Measurements from ENCODE around the gene MRPL55.

MRPL55 gene

DNA sequence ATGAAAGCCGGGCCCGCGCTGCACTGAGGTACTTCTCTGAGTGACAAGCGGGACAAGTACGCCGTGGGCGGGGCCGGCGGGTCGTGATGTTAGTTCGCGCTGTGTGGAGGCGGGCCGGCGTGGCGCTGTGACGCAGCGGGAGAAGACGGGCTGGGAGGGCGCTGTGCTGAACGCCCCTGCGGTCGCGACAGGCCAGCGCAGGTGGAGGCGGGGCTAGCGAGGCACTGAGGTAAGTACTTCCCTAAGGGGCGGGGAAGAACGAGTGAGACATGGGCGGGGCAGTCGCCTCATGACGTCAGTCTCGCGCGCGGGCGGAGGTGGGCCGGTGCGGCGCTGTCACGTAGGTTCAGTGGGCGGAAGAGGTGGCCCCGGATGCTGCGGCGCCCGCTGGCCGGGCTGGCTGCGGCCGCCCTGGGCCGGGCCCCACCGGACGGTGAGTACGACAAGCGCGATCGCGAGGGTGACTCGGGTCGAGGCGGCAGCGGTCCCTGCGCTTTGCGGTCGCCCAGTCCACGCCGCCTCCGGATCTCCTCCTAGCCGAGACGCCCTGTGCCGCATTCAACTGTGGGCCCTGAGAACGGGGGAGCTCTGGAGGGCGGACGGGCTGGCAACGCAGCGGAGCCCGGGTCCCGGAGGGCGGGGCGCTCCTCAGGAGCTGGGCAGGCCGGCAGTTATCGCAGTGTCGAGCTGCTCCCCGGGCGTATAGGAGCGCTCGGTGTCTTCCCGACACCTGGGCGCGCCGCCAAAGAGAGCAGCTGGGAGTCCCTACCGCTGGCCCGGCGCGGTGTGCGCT lies 31.0 kb upstream of the MRPL55 start, which contains the start of gene GUK1:
Gene GUK1, plus strand, starts transcription at position 349 of the 793 bp plus-strand sequence. Its CDS starts 24 bp downstream, at position 373.
- Histone ChIP-seq H3K9ac (ENCODE audit: low read depth, low read length, poor library complexity, severe bottlenecking) (peak within 1 kb of the TSS; percentile 93), H3K9me3 (ENCODE audit: insufficient read depth, low read depth, low read length) (no peaks in the 10 kb centered on the region), H3F3A (ENCODE audit: low read depth) (no peaks in the 10 kb centered on the region), H3K36me3 (ENCODE audit: insufficient read depth, low read length) (no peaks in the 10 kb centered on the region), H3K9me2 (replicated peaks; ENCODE audit: low read depth, low read length) (no peaks in the 10 kb centered on the region), H3K27me3 (ENCODE audit: insufficient read depth, low read length, poor library complexity, severe bottlenecking) (no peaks in the 10 kb centered on the region), H4K20me1 (ENCODE audit: insufficient read depth, low read length, poor library complexity, severe bottlenecking) (peaks cover 48% of the 10 kb centered on the region), H3K79me2 (ENCODE audit: insufficient read depth, low read length) (peaks cover 49% of the 10 kb centered on the region), H3K4me3 (ENCODE audit: low read length, poor library complexity, severe bottlenecking) (peak within 1 kb of the TSS; percentile 99), H3K4me1 (ENCODE audit: insufficient read depth, low read length, poor library complexity, severe bottlenecking) (peaks cover 35% of the 10 kb centered on the region), H3K4me2 (ENCODE audit: low read depth, low read length, poor library complexity, severe bottlenecking) (peak within 1 kb of the TSS; percentile 95), H2AFZ (ENCODE audit: low read length) (peak within 1 kb of the TSS; percentile 70)
- TF ChIP-seq, protein P1, sequence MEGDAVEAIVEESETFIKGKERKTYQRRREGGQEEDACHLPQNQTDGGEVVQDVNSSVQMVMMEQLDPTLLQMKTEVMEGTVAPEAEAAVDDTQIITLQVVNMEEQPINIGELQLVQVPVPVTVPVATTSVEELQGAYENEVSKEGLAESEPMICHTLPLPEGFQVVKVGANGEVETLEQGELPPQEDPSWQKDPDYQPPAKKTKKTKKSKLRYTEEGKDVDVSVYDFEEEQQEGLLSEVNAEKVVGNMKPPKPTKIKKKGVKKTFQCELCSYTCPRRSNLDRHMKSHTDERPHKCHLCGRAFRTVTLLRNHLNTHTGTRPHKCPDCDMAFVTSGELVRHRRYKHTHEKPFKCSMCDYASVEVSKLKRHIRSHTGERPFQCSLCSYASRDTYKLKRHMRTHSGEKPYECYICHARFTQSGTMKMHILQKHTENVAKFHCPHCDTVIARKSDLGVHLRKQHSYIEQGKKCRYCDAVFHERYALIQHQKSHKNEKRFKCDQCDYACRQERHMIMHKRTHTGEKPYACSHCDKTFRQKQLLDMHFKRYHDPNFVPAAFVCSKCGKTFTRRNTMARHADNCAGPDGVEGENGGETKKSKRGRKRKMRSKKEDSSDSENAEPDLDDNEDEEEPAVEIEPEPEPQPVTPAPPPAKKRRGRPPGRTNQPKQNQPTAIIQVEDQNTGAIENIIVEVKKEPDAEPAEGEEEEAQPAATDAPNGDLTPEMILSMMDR (conservative IDR thresholded peaks at IDR 0.05; ENCODE audit: low read length), result no peak
- TF ChIP-seq EZH2phosphoT487 (IDR thresholded peaks at IDR 0.05; ENCODE audit: borderline replicate concordance), result no peak

DNA sequence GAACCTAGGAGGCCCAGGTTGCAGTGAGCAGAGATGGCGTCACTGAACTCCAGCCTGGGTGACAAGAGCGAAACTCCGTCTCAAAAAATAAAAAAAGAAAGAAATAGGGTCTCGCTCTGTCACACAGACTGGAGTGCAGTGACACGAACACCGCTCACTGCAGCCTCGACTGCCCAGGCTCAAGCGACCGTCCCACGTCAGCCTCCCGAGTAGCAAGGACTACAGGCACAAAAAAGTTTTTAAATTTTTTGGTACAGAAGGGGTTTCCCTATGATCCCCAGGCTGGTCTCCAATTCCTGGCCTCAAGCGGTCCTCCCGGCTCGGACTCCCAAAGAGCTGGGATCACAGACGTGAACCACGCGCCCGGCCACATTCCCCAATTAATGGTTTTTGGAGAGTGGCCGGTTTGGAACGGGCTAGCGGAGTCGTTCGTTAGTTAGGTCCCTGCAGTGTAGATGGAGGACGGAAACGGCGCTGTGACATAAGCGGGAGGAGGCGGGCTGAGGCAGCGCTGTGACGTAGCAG lies 30.4 kb upstream of the MRPL55 start:
- peak overlapping the region; percentile 70 for H2AFZ ChIP-seq (ENCODE audit: low read length)
- H3K4me3 ChIP-seq (ENCODE audit: low read length, poor library complexity, severe bottlenecking), result peak overlapping the region; percentile 99
- H3K4me2 ChIP-seq (ENCODE audit: low read depth, low read length, poor library complexity, severe bottlenecking), result peak overlapping the region; percentile 65
- no peaks in the 10 kb centered on the region for H3K36me3 ChIP-seq (ENCODE audit: insufficient read depth, low read length)
- H3K79me2 ChIP-seq (ENCODE audit: insufficient read depth, low read length), result peaks cover 43% of the 10 kb centered on the region
- peaks cover 34% of the 10 kb centered on the region for H3K4me1 ChIP-seq (ENCODE audit: insufficient read depth, low read length, poor library complexity, severe bottlenecking)
- no peak for TF ChIP-seq EZH2phosphoT487 (IDR thresholded peaks at IDR 0.05; ENCODE audit: borderline replicate concordance)
- TF ChIP-seq, protein P1 (conservative IDR thresholded peaks at IDR 0.05; ENCODE audit: low read length), result no peak
- peak overlapping the region; percentile 63 for H3K9ac ChIP-seq (ENCODE audit: low read depth, low read length, poor library complexity, severe bottlenecking)
- no peaks in the 10 kb centered on the region for H3K27me3 ChIP-seq (ENCODE audit: insufficient read depth, low read length, poor library complexity, severe bottlenecking)
- no peaks in the 10 kb centered on the region for H3K9me3 ChIP-seq (ENCODE audit: insufficient read depth, low read depth, low read length)
- peaks cover 42% of the 10 kb centered on the region for H4K20me1 ChIP-seq (ENCODE audit: insufficient read depth, low read length, poor library complexity, severe bottlenecking)
- no peaks in the 10 kb centered on the region for H3F3A ChIP-seq (ENCODE audit: low read depth)
- H3K9me2 ChIP-seq (replicated peaks; ENCODE audit: low read depth, low read length), result no peaks in the 10 kb centered on the region

DNA sequence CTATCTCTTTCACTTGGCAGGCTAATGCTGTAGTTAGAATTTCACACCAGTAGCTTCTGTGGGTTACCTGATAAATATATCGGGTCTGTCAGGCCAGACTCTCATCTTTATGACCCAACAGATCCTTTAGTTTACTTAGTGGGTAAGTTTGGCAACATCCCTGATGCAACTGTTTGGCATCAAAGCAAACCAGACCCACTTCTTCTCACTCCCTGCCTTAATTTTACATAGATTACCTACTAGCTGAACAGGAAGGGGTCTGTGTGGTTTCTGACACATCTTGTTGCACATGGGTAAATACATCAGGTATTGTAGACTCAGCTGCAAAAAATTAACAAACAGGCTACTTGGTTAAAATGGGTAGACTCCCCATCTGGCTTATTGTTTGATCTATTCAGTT lies 27.8 kb upstream of the MRPL55 start:
- H3K4me3 ChIP-seq (ENCODE audit: low read length, poor library complexity, severe bottlenecking), result no peak overlapping the region
- H3K9me3 ChIP-seq (ENCODE audit: insufficient read depth, low read depth, low read length), result no peaks in the 10 kb centered on the region
- H3K9me2 ChIP-seq (replicated peaks; ENCODE audit: low read depth, low read length), result no peaks in the 10 kb centered on the region
- H3K79me2 ChIP-seq (ENCODE audit: insufficient read depth, low read length), result peaks cover 17% of the 10 kb centered on the region
- 0 out of 2 replicates have a peak overlapping the region, but pooled peaks have one; percentile 29 for H2AFZ ChIP-seq (ENCODE audit: low read length)
- TF ChIP-seq, protein P1 (conservative IDR thresholded peaks at IDR 0.05; ENCODE audit: low read length), result no peak
- TF ChIP-seq EZH2phosphoT487 (IDR thresholded peaks at IDR 0.05; ENCODE audit: borderline replicate concordance), result no peak
- H3K4me2 ChIP-seq (ENCODE audit: low read depth, low read length, poor library complexity, severe bottlenecking), result peak overlapping the region; percentile 13
- H3F3A ChIP-seq (ENCODE audit: low read depth), result no peaks in the 10 kb centered on the region
- no peaks in the 10 kb centered on the region for H3K36me3 ChIP-seq (ENCODE audit: insufficient read depth, low read length)
- peaks cover 17% of the 10 kb centered on the region for H4K20me1 ChIP-seq (ENCODE audit: insufficient read depth, low read length, poor library complexity, severe bottlenecking)
- peaks cover 9% of the 10 kb centered on the region for H3K4me1 ChIP-seq (ENCODE audit: insufficient read depth, low read length, poor library complexity, severe bottlenecking)
- H3K9ac ChIP-seq (ENCODE audit: low read depth, low read length, poor library complexity, severe bottlenecking), result no peak overlapping the region
- H3K27me3 ChIP-seq (ENCODE audit: insufficient read depth, low read length, poor library complexity, severe bottlenecking), result no peaks in the 10 kb centered on the region
